GM19035 (cell line): ENCODE data around the gene VSTM2A.

Source experiments
- ATAC-seq: cut with Tn5 transposase; IDR thresholded peaks from one replicate; pipeline ENCODE4 v1.9.1; 2021; ENCODE audit not compliant: unreplicated experiment

Gene VSTM2A

DNA sequence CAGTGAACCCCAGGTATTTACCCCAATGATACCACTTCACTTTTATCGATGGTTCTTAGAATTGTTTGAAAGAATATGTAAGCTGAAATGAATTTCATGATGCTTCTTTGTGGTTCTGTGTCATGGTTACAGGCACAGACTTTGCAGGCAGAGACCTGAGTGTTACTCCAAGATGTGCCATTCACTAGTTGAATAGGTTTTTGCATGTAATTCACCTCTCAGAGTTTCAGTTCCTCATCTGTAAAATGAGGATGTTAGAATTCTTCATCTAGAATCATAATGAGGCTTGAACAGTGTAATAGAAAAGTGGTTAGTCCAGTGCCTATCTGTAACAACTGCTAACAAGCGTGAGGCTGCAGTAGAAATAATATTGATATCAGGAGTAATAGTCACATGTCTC is 54.6 kb downstream of the VSTM2A start:
- peak; percentile 81 for ATAC-seq

DNA sequence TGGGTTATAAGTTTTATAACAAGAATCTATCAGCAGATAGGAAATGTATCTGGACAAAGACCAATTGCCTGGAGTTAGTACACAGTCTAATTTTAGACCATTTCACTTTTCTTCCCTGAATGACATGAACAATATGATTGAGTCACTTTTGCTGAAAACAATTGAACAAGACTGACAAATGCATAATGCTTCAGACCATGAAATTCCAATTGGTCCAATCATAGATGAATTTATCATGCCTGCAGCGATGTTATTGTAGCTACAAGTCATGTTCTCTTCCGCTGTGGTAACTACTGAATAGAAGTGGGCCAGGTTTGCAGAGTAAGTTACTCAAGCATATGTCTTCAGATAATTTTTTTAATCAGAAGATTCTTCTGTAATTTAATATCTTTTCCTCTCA is 73.4 kb downstream of the VSTM2A start:
- ATAC-seq = no peak
